Activated B cell treated with CpG ODN at 0.5 μM for 24 hours (primary cell): ENCODE measurements around the gene TAF1D. TPM values are rescaled to one million over a fixed set of nuclear protein-coding genes. Genes with fewer than 3 reads are reported as not detected.

Experiments used
- ATAC-seq: fragments of 200-7000 bp; cut with Tn5 transposase; one replicate; pipeline ENCODE4 v1.10.0; 2021; ENCODE audit warnings: low read depth, mild to moderate bottlenecking, moderate library complexity
- CTCF ChIA-PET: fragments of 350-600 bp; sonication (Branson Sonifier 250); formaldehyde crosslinking; loops from one replicate; lab custom pipeline; 2021; ENCODE audit warnings: antibody characterized with exemption; lab: Charles Lee
- POLR2A ChIA-PET: fragments of 350-600 bp; sonication (Branson Sonifier 250); formaldehyde crosslinking; loops from one replicate; lab custom pipeline; 2021; ENCODE audit warnings: antibody characterized with exemption; lab: Charles Lee
- DNase-seq: peaks from one replicate; pipeline ENCODE4 v3.0.0; 2022
- H3K27ac Mint-ChIP-seq: one replicate; pipeline ENCODE4 v1.8.0; 2020; ENCODE audit warnings: mixed read lengths
- H3K27me3 Mint-ChIP-seq: one replicate; pipeline ENCODE4 v1.8.0; 2021; ENCODE audit warnings: mixed read lengths
- H3K36me3 Mint-ChIP-seq: one replicate; pipeline ENCODE4 v1.8.0; 2021; ENCODE audit warnings: low read depth, mixed read lengths
- H3K4me1 Mint-ChIP-seq: one replicate; pipeline ENCODE4 v1.8.0; 2021; ENCODE audit warnings: mixed read lengths
- H3K4me3 Mint-ChIP-seq: one replicate; pipeline ENCODE4 v1.8.0; 2020; ENCODE audit warnings: mild to moderate bottlenecking, mixed read lengths
- H3K9me3 Mint-ChIP-seq: one replicate; pipeline ENCODE4 v1.8.0; 2020; ENCODE audit warnings: mixed read lengths
- CTCF ChIP-seq: fragments of 200-600 bp; IDR thresholded peaks from one replicate; pipeline ENCODE4 v1.8.0; 2022; ENCODE audit warnings: antibody characterized with exemption, mild to moderate bottlenecking
- intact Hi-C: fragments of 100-400 bp; cut with micrococcal nuclease; formaldehyde crosslinking; loops from one replicate; pipeline ENCODE4 v1.15.1; 2024
- total RNA-seq: library from RNA; stranded (reverse); gene quantifications from 2 replicates; pipeline ENCODE4 v1.2.3, GENCODE V29; 2022

TAF1D gene
- total RNA-seq, 1 donor from 2014 or later: 315 TPM

GRCh38 chr11:93772123-93772522 lies 30.8 kb upstream of the TAF1D start:
- ChIA-PET CTCF (no interaction called here), POLR2A (no interaction called here)
- peaks cover 1% of the 10 kb centered on the region for H3K36me3 Mint-ChIP-seq
- intact Hi-C loops: no loop called here
- H3K4me3 Mint-ChIP-seq: no peak overlapping the region
- TF ChIP-seq CTCF: no peak
- no peak for DNase-seq
- no peaks in the 10 kb centered on the region for H3K27me3 Mint-ChIP-seq
- H3K9me3 Mint-ChIP-seq: no peaks in the 10 kb centered on the region
- no peaks in the 10 kb centered on the region for H3K4me1 Mint-ChIP-seq
- ATAC-seq: no peak
- H3K27ac Mint-ChIP-seq: no peak overlapping the region

- Mint-ChIP-seq H3K27ac (no peak overlapping the region), H3K9me3 (peaks cover 2% of the 10 kb centered on the region), H3K4me1 (no peaks in the 10 kb centered on the region), H3K4me3 (no peak overlapping the region), H3K36me3 (peaks cover 4% of the 10 kb centered on the region), H3K27me3 (no peaks in the 10 kb centered on the region)
- POLR2A ChIA-PET: interaction anchor here (1.0 kb wide), 1 partner anchor 14 kb away, joined by 3 read pairs; the partner anchor contains the start of gene MED17
- ATAC-seq (no peak), DNase-seq (no peak)
- TF ChIP-seq CTCF: no peak
- CTCF ChIA-PET: no interaction called here
- intact Hi-C loops: no loop called here
These were observed 28.9 kb upstream of the TAF1D start for GRCh38 chr11:93770160-93770559.

GRCh38 chr11:93767018-93767417 lies 25.7 kb upstream of the TAF1D start:
- DNase-seq: no peak
- ATAC-seq: no peak
- Mint-ChIP-seq H3K4me1 (no peaks in the 10 kb centered on the region), H3K36me3 (peaks cover 20% of the 10 kb centered on the region), H3K27me3 (no peaks in the 10 kb centered on the region), H3K4me3 (no peak overlapping the region), H3K9me3 (peaks cover 2% of the 10 kb centered on the region), H3K27ac (no peak overlapping the region)
- intact Hi-C loops: no loop called here
- CTCF ChIA-PET: no interaction called here
- no peak for TF ChIP-seq CTCF
- POLR2A ChIA-PET: no interaction called here

GRCh38 chr11:93766504-93766903 lies 25.2 kb upstream of the TAF1D start:
- no peaks in the 10 kb centered on the region for H3K4me1 Mint-ChIP-seq
- ChIA-PET POLR2A (interaction anchor here (0.6 to 0.8 kb wide), 2 partner anchors 25 to 49 kb away, joined by 3 read pairs; partner anchors contain the start of genes C11orf54 and TAF1D), CTCF (no interaction called here)
- no peak for TF ChIP-seq CTCF
- intact Hi-C loops: no loop called here
- H3K27ac Mint-ChIP-seq: no peak overlapping the region
- peaks cover 20% of the 10 kb centered on the region for H3K36me3 Mint-ChIP-seq
- H3K4me3 Mint-ChIP-seq: no peak overlapping the region
- peaks cover 2% of the 10 kb centered on the region for H3K9me3 Mint-ChIP-seq
- H3K27me3 Mint-ChIP-seq: no peaks in the 10 kb centered on the region
- DNase-seq (no peak), ATAC-seq (no peak)

GRCh38 chr11:93765551-93765950 lies 24.3 kb upstream of the TAF1D start:
- DNase-seq (no peak), ATAC-seq (no peak)
- TF ChIP-seq CTCF: no peak
- Mint-ChIP-seq H3K27ac (no peak overlapping the region), H3K9me3 (peaks cover 2% of the 10 kb centered on the region), H3K27me3 (no peaks in the 10 kb centered on the region), H3K36me3 (peaks cover 27% of the 10 kb centered on the region), H3K4me1 (no peaks in the 10 kb centered on the region), H3K4me3 (no peak overlapping the region)
- intact Hi-C loops: no loop called here
- CTCF ChIA-PET: no interaction called here
- POLR2A ChIA-PET: no interaction called here
